Measurements from ENCODE around the gene AUTS2.

AUTS2 gene

DNA sequence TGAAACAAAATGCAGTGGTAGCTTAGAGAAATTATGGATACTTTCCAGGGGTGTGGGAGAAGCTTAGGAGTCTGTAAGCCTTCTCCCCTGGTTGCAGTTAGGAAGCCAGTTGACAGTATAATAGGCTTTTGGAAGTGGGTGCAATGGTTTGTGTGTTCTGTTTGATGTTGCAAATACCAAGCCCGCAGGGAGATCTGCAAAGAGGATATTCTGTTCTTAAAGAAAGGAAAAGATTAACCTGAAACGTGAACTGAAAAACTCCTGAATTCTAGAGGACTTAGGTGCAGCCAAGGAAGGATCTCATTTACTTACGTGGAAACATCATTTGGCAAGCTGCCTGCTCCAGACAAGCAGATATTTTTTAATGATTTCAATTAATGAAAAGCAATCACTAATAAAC lies 496.6 kb downstream of the AUTS2 start:
- TF ChIP-seq, protein P1, sequence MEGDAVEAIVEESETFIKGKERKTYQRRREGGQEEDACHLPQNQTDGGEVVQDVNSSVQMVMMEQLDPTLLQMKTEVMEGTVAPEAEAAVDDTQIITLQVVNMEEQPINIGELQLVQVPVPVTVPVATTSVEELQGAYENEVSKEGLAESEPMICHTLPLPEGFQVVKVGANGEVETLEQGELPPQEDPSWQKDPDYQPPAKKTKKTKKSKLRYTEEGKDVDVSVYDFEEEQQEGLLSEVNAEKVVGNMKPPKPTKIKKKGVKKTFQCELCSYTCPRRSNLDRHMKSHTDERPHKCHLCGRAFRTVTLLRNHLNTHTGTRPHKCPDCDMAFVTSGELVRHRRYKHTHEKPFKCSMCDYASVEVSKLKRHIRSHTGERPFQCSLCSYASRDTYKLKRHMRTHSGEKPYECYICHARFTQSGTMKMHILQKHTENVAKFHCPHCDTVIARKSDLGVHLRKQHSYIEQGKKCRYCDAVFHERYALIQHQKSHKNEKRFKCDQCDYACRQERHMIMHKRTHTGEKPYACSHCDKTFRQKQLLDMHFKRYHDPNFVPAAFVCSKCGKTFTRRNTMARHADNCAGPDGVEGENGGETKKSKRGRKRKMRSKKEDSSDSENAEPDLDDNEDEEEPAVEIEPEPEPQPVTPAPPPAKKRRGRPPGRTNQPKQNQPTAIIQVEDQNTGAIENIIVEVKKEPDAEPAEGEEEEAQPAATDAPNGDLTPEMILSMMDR (IDR thresholded peaks at IDR 0.05; ENCODE audit: insufficient read depth, low read depth, low read length, missing control alignments): no peak
- DNase-seq (ENCODE audit: low read depth): no peak
- H3K4me3 ChIP-seq (ENCODE audit: low read depth, low read length): no peak overlapping the region

DNA sequence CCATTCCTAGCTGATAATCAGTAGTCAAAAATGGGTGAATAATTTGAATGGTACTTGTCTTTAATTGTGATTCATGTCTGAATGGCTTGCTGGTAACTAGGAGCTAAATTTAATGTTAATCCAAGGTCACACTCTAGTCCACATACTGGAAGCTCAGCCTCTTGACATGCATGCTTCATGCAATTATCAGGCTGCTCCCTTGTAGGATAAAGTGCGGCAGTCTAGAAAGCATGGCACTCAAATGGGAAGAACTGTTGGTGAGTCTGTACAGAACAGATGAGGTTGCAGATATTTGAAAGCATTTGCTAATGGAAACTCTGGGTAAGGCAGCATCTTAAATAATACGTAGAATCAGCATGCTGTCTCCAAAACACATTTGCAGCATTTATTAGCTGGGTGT lies 499.4 kb downstream of the AUTS2 start:
- H3K4me3 ChIP-seq (ENCODE audit: low read depth, low read length): no peak overlapping the region
- TF ChIP-seq, protein P1 (IDR thresholded peaks at IDR 0.05; ENCODE audit: insufficient read depth, low read depth, low read length, missing control alignments): no peak
- no peak for DNase-seq (ENCODE audit: low read depth)

DNA sequence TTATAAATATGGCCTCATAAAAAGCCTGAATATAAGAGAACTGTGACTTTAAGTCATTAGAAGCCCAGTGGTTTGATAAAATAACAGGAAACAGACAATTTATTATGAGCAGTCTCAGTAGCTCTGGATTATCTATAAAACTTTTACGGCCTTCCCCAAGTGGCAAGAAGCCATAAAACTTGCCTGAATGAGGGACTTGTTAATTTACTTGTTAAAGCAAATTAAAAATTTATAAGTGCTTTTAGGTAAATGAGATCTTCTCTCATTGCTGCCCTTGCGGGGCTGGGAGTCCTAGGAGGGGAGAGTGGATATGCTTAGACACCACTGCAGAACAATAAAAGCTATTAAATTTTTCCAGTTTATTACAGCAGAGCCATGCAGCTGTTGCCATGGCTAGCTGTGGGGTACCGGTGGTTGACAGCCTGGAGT lies 499.9 kb downstream of the AUTS2 start:
- TF ChIP-seq, protein P1 (IDR thresholded peaks at IDR 0.05; ENCODE audit: insufficient read depth, low read depth, low read length, missing control alignments): no peak
- no peak overlapping the region for H3K4me3 ChIP-seq (ENCODE audit: low read depth, low read length)
- DNase-seq (ENCODE audit: low read depth): no peak

DNA sequence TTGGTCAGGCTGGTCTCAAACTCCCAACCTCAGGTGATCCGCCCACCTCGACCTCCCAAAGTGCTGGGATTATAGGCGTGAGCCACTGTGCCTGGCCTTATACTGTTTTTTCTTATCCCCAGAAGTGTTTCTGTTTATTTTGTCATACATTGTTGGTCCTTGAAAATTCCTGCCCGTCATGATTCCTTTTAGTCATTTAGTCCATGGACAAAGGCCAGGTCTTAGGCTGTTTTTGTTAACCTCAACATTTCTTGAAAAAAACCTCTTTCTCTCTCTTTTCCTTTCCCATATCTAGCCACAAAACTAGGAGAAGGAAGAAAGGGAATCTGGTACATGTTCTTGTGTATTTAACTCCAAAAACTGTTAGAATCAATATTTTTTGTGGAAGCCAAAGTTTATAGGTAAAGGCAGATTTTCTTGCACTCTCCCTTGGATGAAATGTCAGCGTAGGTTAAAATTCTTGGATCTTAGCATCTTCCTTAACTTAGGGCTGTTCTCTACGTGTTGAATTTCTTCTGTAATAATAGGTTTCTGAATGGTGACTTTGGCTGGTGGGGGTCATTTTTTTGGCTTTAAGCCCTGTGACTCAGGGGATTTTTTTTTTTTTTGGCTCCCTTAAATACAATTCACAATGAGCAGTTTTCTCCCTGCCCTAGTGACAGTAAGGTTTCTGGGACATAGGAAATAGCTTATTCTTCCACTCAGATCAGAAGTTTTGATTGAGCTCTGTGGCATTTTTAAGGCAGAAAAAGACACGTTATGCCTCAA lies 500.8 kb downstream of the AUTS2 start:
- TF ChIP-seq, protein P1 (IDR thresholded peaks at IDR 0.05; ENCODE audit: insufficient read depth, low read depth, low read length, missing control alignments): no peak
- H3K4me3 ChIP-seq (ENCODE audit: low read depth, low read length): no peak overlapping the region
- no peak for DNase-seq (ENCODE audit: low read depth)

DNA sequence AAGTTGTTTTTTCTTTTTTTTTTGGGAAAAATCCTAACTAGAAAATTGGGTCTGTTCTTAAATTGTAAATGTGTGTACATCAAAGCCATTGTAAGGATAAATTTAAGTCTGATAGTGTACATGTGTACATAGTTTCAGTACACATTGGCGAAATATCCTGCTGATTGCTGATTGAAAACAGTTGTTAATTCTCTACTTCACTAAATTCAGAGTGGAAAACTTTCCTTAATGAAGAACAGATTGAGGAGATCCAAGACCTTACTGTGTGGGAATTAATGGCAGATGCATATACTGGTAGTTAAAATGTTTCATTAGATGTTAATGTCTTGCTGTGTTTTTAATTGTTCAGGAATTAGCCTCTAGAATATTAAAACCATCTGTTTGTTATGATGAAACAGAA lies 506.0 kb downstream of the AUTS2 start:
- TF ChIP-seq, protein P1 (IDR thresholded peaks at IDR 0.05; ENCODE audit: insufficient read depth, low read depth, low read length, missing control alignments): no peak
- no peak overlapping the region for H3K4me3 ChIP-seq (ENCODE audit: low read depth, low read length)
- DNase-seq (ENCODE audit: low read depth): no peak

DNA sequence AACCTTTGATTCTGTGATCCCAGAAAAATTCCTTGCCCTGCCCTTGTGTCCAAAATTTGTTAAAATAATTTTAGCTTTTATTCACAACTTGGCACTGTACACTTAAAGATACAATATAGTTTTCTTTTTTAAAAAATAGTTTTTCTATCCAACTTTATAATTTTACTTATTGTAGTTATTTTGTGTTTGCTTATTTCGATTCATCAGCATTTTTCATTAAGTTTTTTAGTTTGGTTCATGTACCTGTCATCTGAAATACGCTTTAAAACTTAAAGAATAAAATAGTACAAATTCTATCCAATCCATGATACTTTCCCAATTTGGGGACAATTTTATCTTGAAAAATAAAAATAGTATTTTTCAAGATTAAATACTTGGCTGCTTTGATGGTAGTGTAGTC lies 514.8 kb downstream of the AUTS2 start:
- TF ChIP-seq, protein P1 (IDR thresholded peaks at IDR 0.05; ENCODE audit: insufficient read depth, low read depth, low read length, missing control alignments): no peak
- H3K4me3 ChIP-seq (ENCODE audit: low read depth, low read length): no peak overlapping the region
- no peak for DNase-seq (ENCODE audit: low read depth)

DNA sequence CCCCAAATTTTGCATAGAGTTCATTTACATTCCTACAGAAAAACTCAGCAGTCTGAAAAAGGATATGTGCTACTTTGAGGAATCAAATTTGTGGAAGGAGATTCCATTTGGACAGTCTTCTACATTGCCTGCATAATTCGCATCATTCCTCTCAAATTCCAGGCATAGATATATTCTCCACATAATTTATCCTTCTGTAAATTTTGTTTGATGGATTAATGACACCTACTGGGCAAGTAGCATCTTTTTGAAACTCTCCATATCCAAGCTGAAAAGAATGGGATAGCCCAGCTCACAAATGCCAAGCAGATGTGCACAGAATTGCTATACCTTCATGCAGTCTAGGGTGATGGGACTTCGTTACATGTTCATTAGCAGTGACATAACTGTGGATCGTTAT lies 515.3 kb downstream of the AUTS2 start:
- H3K4me3 ChIP-seq (ENCODE audit: low read depth, low read length): no peak overlapping the region
- TF ChIP-seq, protein P1 (IDR thresholded peaks at IDR 0.05; ENCODE audit: insufficient read depth, low read depth, low read length, missing control alignments): no peak
- no peak for DNase-seq (ENCODE audit: low read depth)
